Measurements from ENCODE around the gene INPP5F. TPM values are rescaled to one million over a fixed set of nuclear protein-coding genes. Genes with fewer than 3 reads are reported as not detected.

Gene INPP5F
- total RNA-seq, 1 experiment from 2014 or later: 9.3 TPM

- DNase-seq (ENCODE audit: extremely low read depth, low read depth): peak; percentile 60
Measured at GRCh38 chr10:119737823-119738222, 12.0 kb downstream of the INPP5F start.

GRCh38 chr10:119738962-119739361, 13.1 kb downstream of the INPP5F start:
- DNase-seq (ENCODE audit: extremely low read depth, low read depth): no peak

GRCh38 chr10:119740096-119740495, 14.2 kb downstream of the INPP5F start:
- no peak for DNase-seq (ENCODE audit: extremely low read depth, low read depth)

GRCh38 chr10:119742947-119743648, 17.2 kb downstream of the INPP5F start:
- no peak for DNase-seq (ENCODE audit: extremely low read depth, low read depth)

- DNase-seq (ENCODE audit: extremely low read depth, low read depth): no peak
Measured at GRCh38 chr10:119747940-119748339, 22.1 kb downstream of the INPP5F start.

- DNase-seq (ENCODE audit: extremely low read depth, low read depth): no peak
Measured at GRCh38 chr10:119748871-119749270, 23.0 kb downstream of the INPP5F start.

- DNase-seq (ENCODE audit: extremely low read depth, low read depth): no peak
Measured at GRCh38 chr10:119749455-119749854, 23.6 kb downstream of the INPP5F start.

GRCh38 chr10:119750391-119751230, 24.8 kb downstream of the INPP5F start:
- peak; percentile 73 for DNase-seq (ENCODE audit: extremely low read depth, low read depth)

- no peak for DNase-seq (ENCODE audit: extremely low read depth, low read depth)
Measured at GRCh38 chr10:119753309-119753708, 27.5 kb downstream of the INPP5F start.

GRCh38 chr10:119754085-119754484, 28.2 kb downstream of the INPP5F start:
- no peak for DNase-seq (ENCODE audit: extremely low read depth, low read depth)

GRCh38 chr10:119754936-119755335, 29.1 kb downstream of the INPP5F start:
- DNase-seq (ENCODE audit: extremely low read depth, low read depth): no peak

GRCh38 chr10:119755446-119755845, 29.6 kb downstream of the INPP5F start:
- DNase-seq (ENCODE audit: extremely low read depth, low read depth): no peak

- DNase-seq (ENCODE audit: extremely low read depth, low read depth): no peak
Measured at GRCh38 chr10:119758448-119759195, 32.8 kb downstream of the INPP5F start.

GRCh38 chr10:119759832-119760231, 34.0 kb downstream of the INPP5F start:
- DNase-seq (ENCODE audit: extremely low read depth, low read depth): no peak

- peak; percentile 14 for DNase-seq (ENCODE audit: extremely low read depth, low read depth)
Measured at GRCh38 chr10:119761106-119761505, 35.3 kb downstream of the INPP5F start.

- DNase-seq (ENCODE audit: extremely low read depth, low read depth): no peak
Measured at GRCh38 chr10:119762035-119762434, 36.2 kb downstream of the INPP5F start.

- DNase-seq (ENCODE audit: extremely low read depth, low read depth): no peak
Measured at GRCh38 chr10:119762805-119763798, 37.3 kb downstream of the INPP5F start.

- DNase-seq (ENCODE audit: extremely low read depth, low read depth): no peak
Measured at GRCh38 chr10:119768455-119769094, 42.7 kb downstream of the INPP5F start.

- DNase-seq (ENCODE audit: extremely low read depth, low read depth): no peak
Measured at GRCh38 chr10:119769886-119770285, 44.0 kb downstream of the INPP5F start.

GRCh38 chr10:119770928-119771327, 45.1 kb downstream of the INPP5F start:
- no peak for DNase-seq (ENCODE audit: extremely low read depth, low read depth)
